Gastroesophageal sphincter (tissue), 4 donors: ENCODE results near the gene TMEM54. TPM values are rescaled to one million over a fixed set of nuclear protein-coding genes. Genes with fewer than 3 reads are reported as not detected.

Source experiments
- ATAC-seq: fragments of 150-250 bp; one replicate; pipeline ENCODE4 v1.9.1; 2016; ENCODE audit warnings: mild to moderate bottlenecking, moderate library complexity
- H3K27ac ChIP-seq, 4 donors: fragments of 200-600 bp; sonication (generic) in 3 of 4; 1 replicate in 3 of 4; 2 replicates in 1 of 4; pipeline ENCODE4 v1.5.1; 2016 to 2019
- H3K27me3 ChIP-seq: fragments of 200-600 bp; sonication (generic); one replicate; pipeline ENCODE4 v1.5.1; 2019
- H3K36me3 ChIP-seq, 2 donors: fragments of 200-600 bp; sonication (generic); one replicate each; pipeline ENCODE4 v1.5.1; 2019; ENCODE audit warnings: control low read depth in 1 of 2
- H3K4me1 ChIP-seq, 3 donors: fragments of 200-600 bp; sonication (generic); 1 replicate in 2 of 3; 2 replicates in 1 of 3; pipeline ENCODE4 v1.5.1; 2016 to 2019; ENCODE audit warnings: control low read depth in 2 of 3
- H3K4me3 ChIP-seq, 2 donors: fragments of 200-600 bp; sonication (generic); one replicate each; pipeline ENCODE4 v1.5.1; 2019; ENCODE audit warnings: mild to moderate bottlenecking in 1 of 2, moderate library complexity in 1 of 2
- H3K9me3 ChIP-seq, 3 donors: fragments of 200-600 bp; sonication (generic); one replicate each; pipeline ENCODE4 v1.5.1; 2017 to 2019; ENCODE audit warnings: control low read depth in 2 of 3
- CTCF ChIP-seq, 4 experiments: fragments of 200-600 bp in 2 of 4; fragments of 450-650 bp in 2 of 4; sonication (generic) in 1 of 4; IDR thresholded peaks; one replicate each; pipeline ENCODE4 v1.5.1; 2017 to 2019; ENCODE audit warnings: antibody characterized with exemption in 4 of 4, mild to moderate bottlenecking in 2 of 4, moderate library complexity in 2 of 4
- EP300 ChIP-seq: sonication (generic); formaldehyde crosslinking; IDR thresholded peaks from one replicate; pipeline ENCODE4 v1.6.1; 2017; ENCODE audit warnings: antibody characterized with exemption, mild to moderate bottlenecking
- POLR2A ChIP-seq, 2 donors: fragments of 450-650 bp; IDR thresholded peaks; one replicate each; pipeline ENCODE4 v1.6.1; 2017; ENCODE audit warnings: antibody characterized with exemption in 2 of 2, mild to moderate bottlenecking in 2 of 2, moderate library complexity in 1 of 2
- POLR2AphosphoS5 ChIP-seq: sonication (generic); formaldehyde crosslinking; IDR thresholded peaks from one replicate; pipeline ENCODE4 v1.6.1; 2017; ENCODE audit warnings: antibody characterized with exemption
- WGBS, 2 donors: methylation state at CpG; one replicate each; pipeline ENCODE4 v1.1.5; 2018; ENCODE audit warnings: low coverage in 1 of 2; 5-methylcytosine and 5-hydroxymethylcytosine counted together
- total RNA-seq, 4 donors: library from RNA; depleted of rRNA; stranded (reverse); fragments of >200 nt; gene quantifications; one replicate each; pipeline ENCODE4 v1.1.0, GENCODE V29; 2016

The TMEM54 gene
- total RNA-seq, 4 donors from 2014 or later, result 71.5 to 138 (median 101) TPM

- Histone ChIP-seq H3K27ac (no peak overlapping the region), H3K4me1 (peaks cover 0 to 19% (median 4%) of the 10 kb centered on the region in 3 donors), H3K9me3 (no peaks in the 10 kb centered on the region), H3K4me3 (no peak overlapping the region), H3K27me3 (peaks cover 10% of the 10 kb centered on the region), H3K36me3 (no peaks in the 10 kb centered on the region)
- WGBS, 2 donors, result 29 to 60% methylated on average over 1 of the region's 2 CpGs
- ATAC-seq, result no peak
- no peak for TF ChIP-seq POLR2A (IDR thresholded peaks at IDR 0.05)
- no peak for TF ChIP-seq EP300
These were observed 3.6 kb upstream of the TMEM54 start for GRCh38 chr1:32904797-32905196.

- 78% methylated on average over 3 of the region's 3 CpGs; no CpG with 5 or more reads in 1 of the 2 donors for WGBS, 2 donors
- H3K27ac ChIP-seq, result no peak overlapping the region
- H3K36me3 ChIP-seq, result no peaks in the 10 kb centered on the region
These were observed 3.0 kb upstream of the TMEM54 start for GRCh38 chr1:32903991-32904785.

GRCh38 chr1:32902535-32902920 is 1.3 kb upstream of the TMEM54 start:
- no peak for ATAC-seq
- no peak overlapping the region for H3K4me3 ChIP-seq
- no peaks in the 10 kb centered on the region for H3K9me3 ChIP-seq
- no peaks in the 10 kb centered on the region for H3K36me3 ChIP-seq
- peaks cover 5% of the 10 kb centered on the region for H3K27me3 ChIP-seq
- H3K4me1 ChIP-seq, result peaks cover 0 to 20% (median 4%) of the 10 kb centered on the region in 3 donors
- TF ChIP-seq POLR2AphosphoS5 (no peak), EP300 (no peak), POLR2A (IDR thresholded peaks at IDR 0.05) (no peak), CTCF (IDR thresholded peaks at IDR 0.05) (no peak)
- no CpG with 5 or more reads among the region's 6 CpGs for WGBS, 2 donors
- no peak overlapping the region for H3K27ac ChIP-seq

More at GRCh38 chr1:32903991-32904785, 3.0 kb upstream of the TMEM54 start:
- H3K4me3 ChIP-seq, result no peak overlapping the region
- TF ChIP-seq EP300 (no peak), POLR2AphosphoS5 (no peak), CTCF (IDR thresholded peaks at IDR 0.05) (no peak), POLR2A (IDR thresholded peaks at IDR 0.05) (no peak)
- H3K4me1 ChIP-seq, result peaks cover 0 to 20% (median 4%) of the 10 kb centered on the region in 3 donors
- no peaks in the 10 kb centered on the region for H3K9me3 ChIP-seq
- peaks cover 10% of the 10 kb centered on the region for H3K27me3 ChIP-seq
- no peak for ATAC-seq

- 54 to 97% methylated on average over 4 to 8 of the region's 24 CpGs for WGBS, 2 donors
- peak overlapping the region in 2 of 4 donors; percentile 67 to 70 for H3K27ac ChIP-seq
These were observed 790 bp upstream of the TMEM54 start for GRCh38 chr1:32901823-32902534.

GRCh38 chr1:32900371-32900955 is 726 bp downstream of the TMEM54 start:
- 21 to 41% methylated on average over 11 to 15 of the region's 22 CpGs for WGBS, 2 donors
- ATAC-seq, result no peak
- H3K4me3 ChIP-seq, result peak overlapping the region; percentile 73 to 78
- peaks cover 0 to 20% (median 4%) of the 10 kb centered on the region in 3 donors for H3K4me1 ChIP-seq
- H3K27me3 ChIP-seq, result peaks cover 5% of the 10 kb centered on the region
- peaks cover 0 to 2% of the 10 kb centered on the region in 2 donors for H3K36me3 ChIP-seq
- TF ChIP-seq CTCF (IDR thresholded peaks at IDR 0.05) (no peak), POLR2AphosphoS5 (no peak)
- H3K27ac ChIP-seq, result peak overlapping the region in 2 of 4 donors; percentile 67 to 70
- no peaks in the 10 kb centered on the region for H3K9me3 ChIP-seq

More at GRCh38 chr1:32901823-32902534, 790 bp upstream of the TMEM54 start:
- TF ChIP-seq POLR2A (IDR thresholded peaks at IDR 0.05), result no peak
- H3K27me3 ChIP-seq, result peaks cover 5% of the 10 kb centered on the region
- H3K4me3 ChIP-seq, result peak overlapping the region; percentile 73 to 78
- peaks cover 0 to 20% (median 4%) of the 10 kb centered on the region in 3 donors for H3K4me1 ChIP-seq
- ATAC-seq, result no peak
- no peaks in the 10 kb centered on the region for H3K9me3 ChIP-seq
- no peaks in the 10 kb centered on the region for H3K36me3 ChIP-seq
